Ovary (tissue), 3 donors: Measurements from ENCODE around the gene MSI2.

Experiments
- EP300 ChIP-seq: sonication (generic); formaldehyde crosslinking; IDR thresholded peaks from one replicate; pipeline ENCODE4 v1.6.1; 2017; ENCODE audit warnings: antibody characterized with exemption
- POLR2A ChIP-seq: fragments of 450-650 bp; IDR thresholded peaks from one replicate; pipeline ENCODE4 v1.6.1; 2017; ENCODE audit warnings: antibody characterized with exemption, mild to moderate bottlenecking, moderate library complexity
- TF ChIP-seq, protein P1 (sequence below), 3 donors: fragments of 450-650 bp in 2 of 3; fragments of 200-600 bp in 1 of 3; IDR thresholded peaks; one replicate each; pipeline versions ENCODE4 v1.5.1 to v1.8.0; 2016 to 2022; ENCODE audit warnings: antibody characterized with exemption in 3 of 3, mild to moderate bottlenecking in 1 of 3
- donor health status: DM: no; HTN: no; CAD: no.

- TF ChIP-seq, protein P1, sequence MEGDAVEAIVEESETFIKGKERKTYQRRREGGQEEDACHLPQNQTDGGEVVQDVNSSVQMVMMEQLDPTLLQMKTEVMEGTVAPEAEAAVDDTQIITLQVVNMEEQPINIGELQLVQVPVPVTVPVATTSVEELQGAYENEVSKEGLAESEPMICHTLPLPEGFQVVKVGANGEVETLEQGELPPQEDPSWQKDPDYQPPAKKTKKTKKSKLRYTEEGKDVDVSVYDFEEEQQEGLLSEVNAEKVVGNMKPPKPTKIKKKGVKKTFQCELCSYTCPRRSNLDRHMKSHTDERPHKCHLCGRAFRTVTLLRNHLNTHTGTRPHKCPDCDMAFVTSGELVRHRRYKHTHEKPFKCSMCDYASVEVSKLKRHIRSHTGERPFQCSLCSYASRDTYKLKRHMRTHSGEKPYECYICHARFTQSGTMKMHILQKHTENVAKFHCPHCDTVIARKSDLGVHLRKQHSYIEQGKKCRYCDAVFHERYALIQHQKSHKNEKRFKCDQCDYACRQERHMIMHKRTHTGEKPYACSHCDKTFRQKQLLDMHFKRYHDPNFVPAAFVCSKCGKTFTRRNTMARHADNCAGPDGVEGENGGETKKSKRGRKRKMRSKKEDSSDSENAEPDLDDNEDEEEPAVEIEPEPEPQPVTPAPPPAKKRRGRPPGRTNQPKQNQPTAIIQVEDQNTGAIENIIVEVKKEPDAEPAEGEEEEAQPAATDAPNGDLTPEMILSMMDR (IDR thresholded peaks at IDR 0.05): no peak
- TF ChIP-seq POLR2A (no peak), EP300 (no peak)
These were observed 260.2 kb downstream of the MSI2 start for GRCh38 chr17:57516290-57517230.
